Measurements from ENCODE around the gene POFUT2.

POFUT2 gene

DNA sequence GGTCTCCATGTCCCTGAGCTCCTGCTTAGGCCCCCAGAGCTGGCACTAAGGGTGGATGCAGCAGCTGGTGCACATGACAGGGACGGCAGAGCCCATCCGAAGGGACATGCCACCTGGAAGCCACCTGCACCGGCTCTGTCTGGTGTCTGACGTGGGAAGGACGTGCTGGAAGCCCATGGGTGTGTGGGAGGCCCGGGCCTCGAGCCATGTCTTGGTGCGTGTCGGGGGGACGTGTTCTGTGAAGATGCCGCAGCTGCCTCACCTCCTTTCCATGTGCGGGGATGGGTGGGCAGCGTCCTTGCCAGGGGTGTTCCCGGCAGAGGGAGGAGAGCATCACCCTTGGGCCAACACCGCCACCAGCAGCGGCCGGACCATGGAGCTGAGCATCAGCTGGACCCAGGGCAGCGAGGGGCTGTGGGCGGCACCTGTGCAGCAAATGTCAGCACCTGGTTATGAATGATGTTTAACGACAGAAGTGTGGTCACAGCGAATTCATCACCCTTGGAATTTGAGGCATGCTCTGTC, 15.5 kb upstream of the POFUT2 start:
- TF ChIP-seq, protein P1, sequence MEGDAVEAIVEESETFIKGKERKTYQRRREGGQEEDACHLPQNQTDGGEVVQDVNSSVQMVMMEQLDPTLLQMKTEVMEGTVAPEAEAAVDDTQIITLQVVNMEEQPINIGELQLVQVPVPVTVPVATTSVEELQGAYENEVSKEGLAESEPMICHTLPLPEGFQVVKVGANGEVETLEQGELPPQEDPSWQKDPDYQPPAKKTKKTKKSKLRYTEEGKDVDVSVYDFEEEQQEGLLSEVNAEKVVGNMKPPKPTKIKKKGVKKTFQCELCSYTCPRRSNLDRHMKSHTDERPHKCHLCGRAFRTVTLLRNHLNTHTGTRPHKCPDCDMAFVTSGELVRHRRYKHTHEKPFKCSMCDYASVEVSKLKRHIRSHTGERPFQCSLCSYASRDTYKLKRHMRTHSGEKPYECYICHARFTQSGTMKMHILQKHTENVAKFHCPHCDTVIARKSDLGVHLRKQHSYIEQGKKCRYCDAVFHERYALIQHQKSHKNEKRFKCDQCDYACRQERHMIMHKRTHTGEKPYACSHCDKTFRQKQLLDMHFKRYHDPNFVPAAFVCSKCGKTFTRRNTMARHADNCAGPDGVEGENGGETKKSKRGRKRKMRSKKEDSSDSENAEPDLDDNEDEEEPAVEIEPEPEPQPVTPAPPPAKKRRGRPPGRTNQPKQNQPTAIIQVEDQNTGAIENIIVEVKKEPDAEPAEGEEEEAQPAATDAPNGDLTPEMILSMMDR (IDR thresholded peaks at IDR 0.05; ENCODE audit: insufficient read depth, low read length, missing control alignments) = no peak
- ChIA-PET CTCF (interaction anchor here (1.2 to 2.3 kb wide), 2 partner anchors 9 to 10 kb away, joined by 3 to 6 read pairs; no protein-coding TSS in a partner anchor), POLR2A (no interaction called here)
- DNase-seq (ENCODE audit: low read depth, low spot score) = no peak
- H3K4me3 ChIP-seq (ENCODE audit: low read depth, low read length) = no peak overlapping the region

DNA sequence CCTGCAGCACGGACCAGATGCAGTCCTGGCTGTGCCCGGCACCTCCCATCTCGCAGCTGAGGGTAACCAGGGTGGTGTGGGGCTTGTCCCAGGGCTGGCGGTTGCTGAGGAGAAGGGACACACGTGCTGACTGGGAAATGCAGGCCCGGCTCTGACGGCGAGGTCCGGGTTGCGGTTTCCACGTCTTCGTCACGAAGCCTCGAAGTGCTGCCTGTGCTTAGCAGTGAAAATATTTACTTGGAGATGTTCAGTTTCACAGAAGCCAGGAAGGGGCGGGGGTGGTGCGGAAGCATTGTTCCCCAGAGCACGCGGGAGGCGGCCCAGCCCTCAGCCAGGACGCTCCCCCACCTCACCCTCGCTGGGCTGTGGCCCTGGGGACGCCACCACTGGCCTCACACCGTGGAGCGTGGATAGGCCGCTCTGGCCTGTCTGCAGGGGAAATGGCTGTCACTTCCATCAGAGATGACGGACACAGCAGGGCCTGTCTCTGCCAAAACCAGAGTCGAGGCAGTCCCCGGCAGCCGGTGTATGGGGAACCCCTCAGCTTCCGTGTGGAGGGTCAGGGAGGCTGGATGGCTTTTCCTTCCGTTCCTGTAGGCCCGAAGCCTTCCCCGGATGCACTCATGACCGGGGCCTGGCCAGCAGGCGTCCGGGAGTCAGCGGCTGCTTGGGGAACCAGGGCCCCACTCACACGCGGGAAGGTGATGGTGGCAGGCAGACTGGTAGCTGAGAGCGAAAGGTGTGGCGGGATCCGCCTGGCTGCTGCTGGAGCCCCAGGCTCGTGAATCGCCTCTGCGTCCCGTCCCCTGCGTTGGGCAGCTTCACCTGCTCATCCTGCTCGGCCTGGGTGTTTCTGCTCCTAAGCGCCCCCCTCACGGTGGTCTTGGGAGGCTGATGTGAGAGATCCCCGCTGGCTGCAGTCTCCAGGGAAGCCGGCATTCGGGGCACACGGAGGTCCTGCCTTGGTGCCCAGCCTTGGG, 14.7 kb upstream of the POFUT2 start:
- no peak for DNase-seq (ENCODE audit: low read depth, low spot score)
- TF ChIP-seq, protein P1 (IDR thresholded peaks at IDR 0.05; ENCODE audit: insufficient read depth, low read length, missing control alignments) = no peak
- CTCF ChIA-PET = interaction anchor here (1.2 to 2.3 kb wide), 2 partner anchors 8 to 10 kb away, joined by 3 to 6 read pairs; no protein-coding TSS in a partner anchor
- H3K4me3 ChIP-seq (ENCODE audit: low read depth, low read length) = no peak overlapping the region
- POLR2A ChIA-PET = no interaction called here

DNA sequence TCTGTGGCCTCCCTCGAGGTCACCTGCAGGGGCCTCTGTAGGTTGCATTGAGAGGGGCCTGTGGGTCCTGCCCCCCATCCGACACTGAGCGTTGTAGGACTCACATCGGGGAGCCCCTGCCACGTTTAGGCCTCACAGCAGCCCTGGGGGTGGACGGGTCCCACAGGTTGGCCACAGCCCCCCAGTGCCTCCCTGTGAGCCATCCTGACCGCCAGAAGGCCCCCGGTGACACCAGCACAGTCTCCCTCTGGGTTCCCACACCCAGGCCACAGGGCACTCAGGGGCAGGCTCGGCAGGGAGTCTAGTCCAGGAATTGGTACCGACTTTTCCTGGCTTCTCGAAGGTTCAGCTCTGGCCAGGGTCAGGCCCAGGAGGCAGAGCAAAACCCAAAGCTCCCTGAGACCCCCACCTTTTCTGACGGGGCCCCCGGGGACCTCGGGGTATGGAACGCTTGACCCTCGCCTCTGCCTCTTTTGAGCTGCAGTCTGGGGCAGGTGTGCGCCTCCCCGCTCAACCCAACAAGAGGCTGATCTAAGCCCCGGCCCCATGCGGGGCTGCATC, 13.9 kb upstream of the POFUT2 start:
- TF ChIP-seq, protein P1 (IDR thresholded peaks at IDR 0.05; ENCODE audit: insufficient read depth, low read length, missing control alignments) = no peak
- POLR2A ChIA-PET = no interaction called here
- CTCF ChIA-PET = interaction anchor here (0.9 to 2.0 kb wide), 3 partner anchors 8 to 135 kb away, joined by 4 to 5 read pairs (median 4); no protein-coding TSS in a partner anchor
- no peak overlapping the region for H3K4me3 ChIP-seq (ENCODE audit: low read depth, low read length)
- DNase-seq (ENCODE audit: low read depth, low spot score) = no peak

DNA sequence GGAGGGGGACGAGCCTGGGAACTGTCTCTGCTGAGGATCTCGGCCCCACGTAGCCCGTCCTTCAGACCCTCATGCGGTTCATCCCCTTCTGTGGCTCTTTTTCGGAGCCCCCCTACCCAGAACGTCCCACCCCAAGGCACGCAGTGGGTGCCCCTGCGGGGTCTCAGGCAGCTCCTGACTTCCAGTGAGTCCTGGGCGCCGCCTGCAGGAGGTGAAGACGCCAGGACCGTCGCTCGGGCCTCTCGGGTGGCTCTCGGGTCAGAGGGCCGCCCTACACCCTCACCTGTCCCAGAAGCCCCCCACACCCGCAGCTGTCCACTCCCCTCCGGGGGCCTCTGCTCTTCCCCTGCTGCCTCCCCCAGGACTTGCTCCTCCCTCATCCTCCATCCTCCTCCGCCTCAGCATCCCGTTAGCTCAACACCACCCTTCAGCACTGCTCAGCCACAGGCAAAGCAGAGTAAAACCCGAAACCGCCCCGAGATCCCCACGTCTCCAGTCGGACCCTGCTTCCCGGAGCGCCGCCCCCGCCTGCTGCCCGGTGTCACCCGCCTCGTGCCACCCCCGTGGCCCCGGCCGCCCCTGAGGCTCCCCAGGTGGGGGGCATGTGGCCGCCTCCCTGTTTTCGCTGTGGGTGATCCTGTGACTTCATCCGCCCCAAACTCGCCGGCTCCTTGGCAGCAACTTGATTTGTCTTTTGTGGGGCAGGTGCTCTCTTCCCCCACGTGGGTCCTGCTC, 13.3 kb upstream of the POFUT2 start:
- H3K4me3 ChIP-seq (ENCODE audit: low read depth, low read length) = no peak overlapping the region
- CTCF ChIA-PET = interaction anchor here (0.9 to 18.2 kb wide), 5 partner anchors 9 to 161 kb away, joined by 4 to 304 read pairs (median 5); no protein-coding TSS in a partner anchor
- no peak for DNase-seq (ENCODE audit: low read depth, low spot score)
- TF ChIP-seq, protein P1 (IDR thresholded peaks at IDR 0.05; ENCODE audit: insufficient read depth, low read length, missing control alignments) = no peak
- POLR2A ChIA-PET = no interaction called here

DNA sequence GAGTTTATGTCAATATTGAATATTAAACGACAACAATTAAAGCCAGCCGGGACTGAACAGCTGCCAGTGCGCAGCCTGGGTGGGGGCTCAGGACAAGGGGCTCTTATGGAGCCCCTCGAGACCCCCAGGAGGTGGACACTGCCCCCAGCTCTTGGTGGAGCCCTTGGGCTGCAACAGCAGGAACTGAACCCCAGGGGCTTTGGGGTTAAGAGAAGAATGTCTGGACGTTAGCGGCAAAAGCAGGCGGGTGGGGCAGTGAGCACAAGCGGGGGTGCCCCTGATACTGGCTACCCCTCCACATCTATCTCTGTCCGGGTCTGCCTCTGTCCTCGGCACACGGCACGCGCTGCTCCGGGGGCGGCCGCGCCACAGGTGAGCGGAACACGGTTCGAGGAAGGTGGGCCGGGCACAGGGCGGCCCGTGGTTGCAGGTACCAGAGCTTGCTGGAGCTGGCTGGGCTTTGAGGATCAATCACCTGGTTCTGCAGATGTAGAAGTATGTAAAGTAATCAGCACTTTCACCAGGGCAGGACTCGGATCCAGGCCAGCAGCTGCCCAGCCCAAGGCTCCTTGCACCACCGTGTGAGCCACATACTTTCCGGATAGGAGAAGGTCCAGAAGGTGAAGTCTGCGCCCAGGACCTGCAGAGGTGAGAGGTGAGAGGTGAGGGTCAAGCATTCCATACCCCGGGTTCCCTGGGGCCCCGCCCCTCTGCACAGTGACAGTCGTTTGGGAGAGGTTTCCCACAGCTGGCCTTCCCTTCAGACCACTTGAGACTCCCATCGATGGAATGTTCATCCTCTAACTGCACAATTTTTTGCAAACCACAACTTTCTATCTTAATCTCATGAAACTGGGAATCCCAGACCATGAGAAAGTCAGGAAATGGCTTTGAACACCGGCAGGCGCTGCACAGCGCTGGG, 12.4 kb upstream of the POFUT2 start:
- ChIA-PET CTCF (interaction anchor here (0.9 to 18.2 kb wide), 5 partner anchors 8 to 160 kb away, joined by 4 to 304 read pairs (median 5); no protein-coding TSS in a partner anchor), POLR2A (no interaction called here)

More for the DNA sequence above, 12.4 kb upstream of the POFUT2 start:
- no peak overlapping the region for H3K4me3 ChIP-seq (ENCODE audit: low read depth, low read length)
- peak; percentile 71 for DNase-seq (ENCODE audit: low read depth, low spot score)
- TF ChIP-seq, protein P1 (IDR thresholded peaks at IDR 0.05; ENCODE audit: insufficient read depth, low read length, missing control alignments) = no peak

Measured in AG04449 (cell line).